ENCODE results near the gene SCN11A. TPM values are rescaled to one million over a fixed set of nuclear protein-coding genes. Genes with fewer than 3 reads are reported as not detected.
A peak's percentile ranks its signal among the peaks of the same experiment; 100 is the strongest.
"Not testable (repeated sequence)": the region's sequence is repeated elsewhere in the genome, so short reads cannot be mapped to it uniquely, and the experiment has no call there.

The SCN11A gene
- total RNA-seq, 1 experiment from 2014 or later = not detected

DNA sequence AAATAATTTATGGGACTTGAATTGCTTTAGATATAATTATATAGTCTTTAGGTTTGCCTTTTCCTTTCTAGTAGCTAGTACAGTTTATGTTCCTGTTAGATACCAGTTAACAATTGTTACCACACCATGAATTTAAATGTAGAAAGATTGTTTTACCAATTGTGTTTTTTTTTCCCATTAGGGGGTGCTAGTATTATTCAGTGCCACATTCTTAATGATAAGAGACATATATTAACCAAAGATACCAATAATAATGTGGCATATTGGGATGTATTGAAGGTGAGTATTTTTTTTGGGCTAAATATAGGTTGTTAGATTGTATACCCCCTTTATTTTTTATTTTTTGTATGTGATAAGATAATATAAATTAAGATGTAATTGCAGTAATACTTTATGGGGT, 27.8 kb upstream of the SCN11A start:
- in situ Hi-C loops (cut with HindIII; ENCODE audit: low pct_unique_long_range_greater_than_20kb, low sequenced_read_pairs) = no loop called here
- no peak for DNase-seq (ENCODE audit: low read depth, low spot score)

DNA sequence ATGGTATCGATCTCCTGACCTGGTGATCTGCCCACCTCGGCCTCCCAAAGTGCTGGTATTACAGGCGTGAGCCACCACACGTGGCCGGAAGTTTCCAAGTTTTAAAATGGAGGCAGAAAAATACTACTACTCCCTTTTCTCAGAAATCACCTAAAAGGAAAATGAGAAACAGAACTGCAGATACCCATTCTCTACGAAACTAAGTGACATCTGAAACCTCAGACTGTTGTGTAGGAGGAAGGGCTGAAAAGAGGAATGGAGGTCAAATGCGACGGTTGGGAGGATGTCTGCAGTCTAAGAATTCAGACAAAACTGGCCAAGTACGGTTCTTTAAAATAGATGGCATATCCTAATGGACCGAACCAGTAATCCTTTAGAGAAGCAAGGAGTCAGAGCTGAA, 24.2 kb upstream of the SCN11A start:
- DNase-seq (ENCODE audit: low read depth, low spot score) = no peak
- in situ Hi-C loops (cut with HindIII; ENCODE audit: low pct_unique_long_range_greater_than_20kb, low sequenced_read_pairs) = no loop called here

DNA sequence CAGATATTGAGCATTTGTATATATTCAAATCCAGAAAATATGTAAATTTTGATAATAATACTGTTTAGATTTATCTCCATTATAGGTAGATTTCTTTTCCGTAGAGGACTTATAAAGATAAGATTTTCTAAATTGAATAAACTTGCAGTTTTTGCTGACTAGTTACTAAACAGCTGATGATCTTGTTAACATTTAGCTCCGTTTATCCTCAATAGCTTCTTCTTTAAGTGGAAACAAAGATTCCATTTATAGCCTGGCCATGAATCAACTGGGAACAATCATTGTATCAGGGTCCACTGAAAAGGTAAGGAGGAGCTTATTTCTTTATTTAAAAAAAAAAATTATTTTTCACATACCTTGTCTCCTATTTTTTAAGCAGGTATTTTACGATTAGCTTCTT, 16.8 kb upstream of the SCN11A start:
- in situ Hi-C loops (cut with HindIII; ENCODE audit: low pct_unique_long_range_greater_than_20kb, low sequenced_read_pairs) = no loop called here
- peak; percentile 56 for DNase-seq (ENCODE audit: low read depth, low spot score)

DNA sequence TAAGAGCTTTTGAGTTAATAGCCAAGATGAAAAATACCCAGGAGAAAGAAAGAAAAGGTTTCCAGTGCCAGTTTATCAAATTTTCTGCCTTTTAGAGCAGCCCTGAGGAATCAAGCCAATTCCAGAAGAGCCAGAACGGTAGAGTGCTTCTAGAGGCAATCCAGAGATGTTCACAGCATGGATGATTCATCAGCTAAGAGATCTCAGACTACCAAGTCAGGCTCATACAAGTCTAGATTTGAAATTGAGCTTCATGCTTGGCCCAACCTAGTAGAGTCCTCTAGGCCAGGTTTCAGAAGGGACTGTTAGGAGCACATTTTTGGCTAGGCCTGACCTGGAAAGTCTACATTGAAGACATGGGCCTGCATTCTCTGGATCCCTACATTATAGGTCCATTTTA, 15.5 kb upstream of the SCN11A start:
- in situ Hi-C loops (cut with HindIII; ENCODE audit: low pct_unique_long_range_greater_than_20kb, low sequenced_read_pairs) = no loop called here
- no peak for DNase-seq (ENCODE audit: low read depth, low spot score)

DNA sequence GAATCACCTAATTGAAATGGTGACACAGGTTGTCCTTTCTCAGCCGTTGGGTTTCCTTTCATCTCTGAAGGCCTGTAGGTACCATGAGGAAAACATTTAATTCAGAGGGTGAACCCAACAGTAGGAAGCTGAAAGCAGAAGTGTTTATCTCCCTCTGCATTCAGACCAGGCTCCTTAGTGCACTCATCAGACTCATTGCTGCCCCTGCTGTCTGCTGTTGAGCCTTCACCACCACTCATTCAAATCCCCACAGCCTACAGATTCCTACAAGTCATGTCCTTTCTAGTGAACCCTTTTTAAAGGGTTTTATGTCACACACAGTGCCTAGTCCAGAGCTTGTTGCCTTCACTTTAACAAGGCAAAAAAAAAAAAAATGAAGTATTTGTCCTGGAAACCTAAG, 13.5 kb upstream of the SCN11A start:
- peak; percentile 69 for DNase-seq (ENCODE audit: low read depth, low spot score)
- in situ Hi-C loops (cut with HindIII; ENCODE audit: low pct_unique_long_range_greater_than_20kb, low sequenced_read_pairs) = no loop called here

DNA sequence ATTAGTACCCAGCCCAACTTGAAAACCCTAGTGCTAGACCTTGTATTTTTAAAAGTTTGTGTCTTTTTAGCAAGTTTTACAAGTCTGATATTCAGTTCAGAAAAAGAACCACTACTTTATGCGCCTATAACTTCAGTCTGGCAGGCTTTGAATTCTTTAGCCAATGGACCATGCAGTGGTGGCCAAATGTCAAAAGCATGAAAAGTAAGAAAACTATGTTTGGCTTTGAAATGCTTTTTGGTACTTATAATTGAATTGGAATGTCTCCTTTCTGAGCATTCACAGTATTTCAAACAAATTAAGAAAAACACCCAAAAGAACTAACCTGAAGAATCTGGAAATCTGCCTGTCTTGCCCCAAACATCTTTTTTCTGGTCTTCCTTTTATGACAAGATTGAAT, 12.9 kb upstream of the SCN11A start:
- in situ Hi-C loops (cut with HindIII; ENCODE audit: low pct_unique_long_range_greater_than_20kb, low sequenced_read_pairs) = no loop called here
- DNase-seq (ENCODE audit: low read depth, low spot score) = no peak

DNA sequence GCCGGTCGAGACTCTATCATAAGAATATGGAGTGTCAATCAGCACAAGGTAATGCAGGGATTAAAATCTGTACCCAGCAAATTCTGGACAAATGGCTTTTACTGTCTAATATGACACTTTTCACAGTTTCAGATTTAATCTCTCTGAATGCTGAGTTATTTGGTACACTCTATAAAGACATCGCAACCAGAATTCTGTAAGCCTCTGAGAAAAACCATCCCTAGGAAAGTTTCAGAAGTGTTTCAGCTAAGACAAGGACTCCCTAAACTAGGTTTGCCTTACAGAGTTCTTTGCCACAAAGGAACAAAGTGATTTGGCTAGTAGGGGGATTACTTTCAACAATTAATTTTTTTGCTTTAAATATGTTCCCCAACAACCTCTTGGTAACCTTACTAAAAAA, 11.4 kb upstream of the SCN11A start:
- no peak for DNase-seq (ENCODE audit: low read depth, low spot score)

DNA sequence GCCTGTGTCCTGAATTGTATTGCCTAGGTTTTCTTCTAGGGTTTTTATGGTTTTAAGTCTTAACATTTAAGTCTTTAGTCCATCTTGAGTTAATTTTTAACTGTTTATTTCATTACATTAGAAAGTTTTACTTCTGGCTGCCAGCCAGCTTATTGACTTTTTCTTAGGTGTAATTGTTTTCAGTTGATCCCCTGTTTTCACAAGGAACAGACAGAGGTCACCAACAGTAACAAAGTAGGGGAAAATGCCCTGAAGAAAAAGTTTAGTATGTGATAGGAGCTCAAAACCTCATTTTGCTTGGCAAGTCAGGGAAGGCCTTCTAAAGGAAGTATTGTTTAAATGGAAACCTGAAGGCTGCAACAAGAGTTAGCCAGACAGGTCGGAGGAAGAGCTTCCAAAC, 10.4 kb upstream of the SCN11A start:
- in situ Hi-C loops (cut with HindIII; ENCODE audit: low pct_unique_long_range_greater_than_20kb, low sequenced_read_pairs) = no loop called here

More for the DNA sequence above, 11.4 kb upstream of the SCN11A start:
- in situ Hi-C loops (cut with HindIII; ENCODE audit: low pct_unique_long_range_greater_than_20kb, low sequenced_read_pairs) = no loop called here

DNA sequence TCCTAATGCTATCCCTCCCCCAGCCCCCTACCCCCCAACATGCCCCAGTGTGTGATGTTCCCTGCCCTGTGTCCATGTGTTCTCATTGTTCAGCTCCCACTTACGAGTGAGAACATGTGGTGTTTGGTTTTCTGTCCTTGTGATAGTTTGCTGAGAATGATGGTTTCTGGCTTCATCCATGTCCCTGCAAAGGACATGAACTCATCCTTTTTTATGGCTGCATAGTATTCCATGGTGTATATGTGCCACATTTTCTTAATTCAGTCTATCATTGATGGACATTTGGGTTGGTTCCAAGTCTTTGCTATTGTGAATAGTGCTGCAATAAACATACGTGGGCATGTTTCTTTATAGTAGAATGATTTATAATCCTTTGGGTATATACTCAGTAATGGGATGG, 9.5 kb upstream of the SCN11A start:
- DNase-seq (ENCODE audit: low read depth, low spot score); in situ Hi-C loops (cut with HindIII; ENCODE audit: low pct_unique_long_range_greater_than_20kb, low sequenced_read_pairs): not testable (repeated sequence)

More for the DNA sequence above, 10.4 kb upstream of the SCN11A start:
- no peak for DNase-seq (ENCODE audit: low read depth, low spot score)

DNA sequence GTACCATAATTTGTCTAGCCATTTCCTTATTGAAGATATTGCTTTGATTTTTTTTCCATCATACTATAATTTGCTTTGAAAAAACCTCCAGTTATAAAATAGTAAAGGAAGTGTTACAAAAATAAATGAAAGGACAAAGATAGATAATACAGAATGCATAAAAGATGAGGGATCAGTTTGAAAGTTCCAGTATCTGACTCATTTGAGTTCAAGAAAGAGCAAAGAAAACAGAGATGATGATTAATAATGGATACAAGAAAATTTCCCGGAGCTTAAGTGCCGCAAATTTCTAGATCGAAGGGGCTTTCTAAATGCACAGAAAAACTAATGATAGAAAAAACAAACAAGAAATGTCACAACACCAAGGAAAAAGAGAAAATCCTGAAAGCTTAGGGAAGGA, 4.4 kb upstream of the SCN11A start:
- no peak for DNase-seq (ENCODE audit: low read depth, low spot score)
- in situ Hi-C loops (cut with HindIII; ENCODE audit: low pct_unique_long_range_greater_than_20kb, low sequenced_read_pairs) = no loop called here

DNA sequence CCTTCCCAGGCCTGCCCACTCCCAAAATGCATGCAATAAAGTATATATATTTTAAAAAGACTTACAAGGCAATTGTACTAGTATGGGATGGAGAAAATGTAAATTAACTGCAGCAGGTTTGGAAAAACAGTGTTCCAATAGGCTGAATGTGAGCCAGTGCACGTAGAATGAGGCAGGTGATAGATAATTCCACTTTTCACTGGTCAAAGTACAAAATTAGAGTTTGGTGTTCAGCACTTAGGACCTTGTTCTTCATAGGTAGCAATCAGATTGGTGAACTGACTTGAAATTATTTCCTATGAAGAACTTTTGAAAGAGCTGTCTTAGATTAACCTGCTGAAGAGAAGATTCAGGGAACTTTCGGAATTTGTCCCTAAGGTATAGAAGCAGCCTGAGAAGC, 2.0 kb upstream of the SCN11A start:
- in situ Hi-C loops (cut with HindIII; ENCODE audit: low pct_unique_long_range_greater_than_20kb, low sequenced_read_pairs) = no loop called here
- no peak for DNase-seq (ENCODE audit: low read depth, low spot score)

DNA sequence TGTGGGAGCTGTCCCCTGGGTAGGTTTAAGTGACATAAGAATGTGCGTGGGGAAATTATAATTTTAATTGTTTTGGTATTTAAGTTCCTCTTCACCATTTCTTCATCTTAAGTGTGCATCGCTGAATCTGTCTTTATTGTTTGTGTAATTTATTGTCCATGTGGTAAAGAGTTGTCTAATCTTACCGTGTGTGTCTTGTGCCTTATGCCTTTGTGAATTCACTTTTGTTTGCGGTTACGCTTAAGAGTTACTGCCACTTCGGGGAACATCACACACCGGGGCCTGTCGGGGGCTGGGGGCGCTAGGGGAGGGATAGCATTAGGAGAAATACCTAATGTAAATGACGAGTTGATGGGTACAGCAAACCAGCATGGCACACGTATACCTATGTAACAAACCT, 839 bp upstream of the SCN11A start:
- in situ Hi-C loops (cut with HindIII; ENCODE audit: low pct_unique_long_range_greater_than_20kb, low sequenced_read_pairs) = no loop called here
- DNase-seq (ENCODE audit: low read depth, low spot score) = peak; percentile 2

DNA sequence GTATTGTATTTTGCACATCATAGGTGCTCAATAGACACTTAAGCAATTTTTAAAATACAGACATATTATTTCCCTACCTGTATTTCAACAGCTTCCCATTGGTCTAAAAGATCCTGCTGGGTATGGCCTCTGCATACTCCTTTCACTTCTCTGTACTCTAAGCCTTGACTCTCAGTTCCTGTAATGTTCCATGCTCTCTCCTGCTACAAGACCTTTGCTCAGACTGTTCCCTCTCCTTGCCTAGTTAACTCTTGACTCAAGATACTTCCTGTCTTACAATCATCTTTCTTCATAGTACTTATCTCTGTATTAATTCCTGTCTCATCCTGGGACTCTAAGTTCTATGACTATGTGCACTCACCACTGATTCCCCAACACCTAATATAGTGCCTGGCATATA, 1.7 kb downstream of the SCN11A start:
- in situ Hi-C loops (cut with HindIII; ENCODE audit: low pct_unique_long_range_greater_than_20kb, low sequenced_read_pairs) = no loop called here
- no peak for DNase-seq (ENCODE audit: low read depth, low spot score)

DNA sequence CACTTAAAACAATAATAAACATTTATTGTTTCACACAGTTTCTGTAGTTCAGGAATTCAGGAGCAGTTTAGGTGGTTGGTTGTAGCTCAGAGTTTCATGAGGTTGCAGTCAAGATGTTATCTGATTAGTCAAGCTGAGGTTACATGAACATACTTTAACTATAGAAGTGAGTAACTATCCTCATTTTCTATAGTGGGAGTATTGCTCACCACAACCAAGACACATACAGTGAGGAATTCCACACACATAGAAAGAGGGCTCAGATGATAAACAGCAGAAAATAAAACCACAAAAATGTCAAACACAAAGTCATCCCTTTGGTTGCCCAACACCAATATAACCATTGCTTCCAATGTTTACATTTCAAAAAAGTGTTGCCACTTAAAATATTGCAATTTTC, 13.6 kb downstream of the SCN11A start:
- in situ Hi-C loops (cut with HindIII; ENCODE audit: low pct_unique_long_range_greater_than_20kb, low sequenced_read_pairs) = no loop called here
- no peak for DNase-seq (ENCODE audit: low read depth, low spot score)

DNA sequence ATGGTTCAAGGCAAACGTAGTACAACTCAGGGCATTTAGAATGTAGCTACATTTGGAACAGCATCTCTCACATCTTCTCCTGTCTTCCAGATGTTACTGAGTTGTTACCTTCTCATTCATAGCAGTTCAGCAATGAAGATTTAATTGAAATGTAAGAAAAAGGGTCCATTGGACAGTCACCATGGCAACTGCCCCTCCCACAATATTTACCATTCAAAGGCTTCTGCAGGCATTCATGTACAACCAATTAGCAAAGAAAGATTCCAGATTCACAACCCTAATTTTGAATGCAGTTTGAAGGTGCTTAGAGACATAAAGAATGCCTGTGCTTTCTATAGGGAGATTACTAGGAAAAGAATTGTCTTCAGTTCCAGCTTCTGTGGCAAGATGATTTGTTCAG, 22.2 kb downstream of the SCN11A start:
- no peak for DNase-seq (ENCODE audit: low read depth, low spot score)
- in situ Hi-C loops (cut with HindIII; ENCODE audit: low pct_unique_long_range_greater_than_20kb, low sequenced_read_pairs) = no loop called here

DNA sequence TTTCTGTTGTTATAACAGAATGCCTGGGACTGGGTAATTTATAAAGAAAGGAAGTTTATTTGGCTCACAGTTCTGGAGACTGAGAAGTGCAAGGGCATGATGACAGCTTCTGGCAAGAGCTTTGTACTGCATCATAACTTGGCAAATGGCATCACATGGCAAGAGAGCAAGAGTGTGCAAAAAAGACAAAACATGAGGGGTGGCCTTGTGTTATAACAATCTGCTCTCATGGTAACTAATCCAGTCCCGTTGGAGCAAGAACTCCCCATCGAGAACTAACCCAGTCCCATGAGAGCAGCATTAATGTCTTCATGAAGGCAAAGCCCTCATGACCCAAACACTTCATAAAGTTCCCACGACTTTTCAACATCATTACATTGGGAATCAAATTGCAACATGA, 23.2 kb downstream of the SCN11A start:
- in situ Hi-C loops (cut with HindIII; ENCODE audit: low pct_unique_long_range_greater_than_20kb, low sequenced_read_pairs) = no loop called here
- DNase-seq (ENCODE audit: low read depth, low spot score) = no peak

DNA sequence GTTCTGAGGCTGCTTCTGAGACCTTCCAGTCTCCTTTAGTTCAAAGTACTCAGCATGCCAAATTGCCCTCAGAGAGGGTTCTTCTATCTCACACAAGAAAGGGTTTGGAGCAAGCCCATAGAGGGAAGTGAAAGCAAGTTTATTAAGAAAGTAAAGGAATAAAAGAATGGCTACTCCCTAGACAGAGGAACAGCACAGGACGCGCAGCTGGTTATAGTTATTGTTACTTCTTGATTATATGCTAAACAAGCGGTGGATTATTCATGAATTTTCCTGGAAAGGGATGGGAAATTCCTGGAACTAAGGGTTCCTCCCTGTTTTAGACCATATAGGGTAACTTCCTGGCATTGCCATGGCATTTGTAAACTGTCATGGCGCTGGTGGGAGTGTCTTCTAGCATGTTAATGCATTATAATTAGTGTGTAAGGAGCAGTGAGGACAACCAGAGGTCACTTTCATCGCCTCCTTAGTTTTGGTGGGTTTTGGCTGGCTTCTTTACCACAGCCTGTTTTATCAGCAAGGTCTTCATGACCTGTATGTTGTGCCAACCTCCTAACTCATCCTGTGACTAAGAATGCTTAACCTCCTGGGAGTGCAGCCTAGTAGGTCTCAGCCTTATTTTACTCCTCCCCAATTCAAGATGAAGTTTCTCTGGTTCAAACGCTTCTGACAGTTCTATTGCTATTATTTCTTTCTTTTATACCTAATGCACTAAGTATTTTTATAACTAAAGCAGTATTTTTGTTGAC, 26.3 kb downstream of the SCN11A start:
- in situ Hi-C loops (cut with HindIII; ENCODE audit: low pct_unique_long_range_greater_than_20kb, low sequenced_read_pairs) = no loop called here
- no peak for DNase-seq (ENCODE audit: low read depth, low spot score)

DNA sequence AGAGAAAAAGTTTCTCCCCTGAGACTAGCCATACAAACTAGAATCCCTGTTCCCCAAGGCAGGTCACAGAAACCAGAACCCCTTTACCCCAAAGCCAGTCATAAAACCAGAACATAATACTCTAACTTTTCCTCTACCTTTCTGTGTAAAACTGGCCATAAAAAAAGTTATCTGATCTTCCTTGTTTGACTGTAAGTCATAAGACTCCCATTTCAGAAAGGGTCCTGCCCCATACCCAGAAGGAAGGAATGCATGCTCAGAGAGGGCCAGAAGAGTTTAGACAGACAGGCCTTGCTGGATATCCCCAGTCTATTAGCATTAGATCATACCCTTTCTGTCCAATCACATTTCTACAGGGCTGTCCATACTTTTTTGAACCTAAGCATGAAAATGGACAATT, 27.2 kb downstream of the SCN11A start:
- in situ Hi-C loops (cut with HindIII; ENCODE audit: low pct_unique_long_range_greater_than_20kb, low sequenced_read_pairs) = no loop called here

DNA sequence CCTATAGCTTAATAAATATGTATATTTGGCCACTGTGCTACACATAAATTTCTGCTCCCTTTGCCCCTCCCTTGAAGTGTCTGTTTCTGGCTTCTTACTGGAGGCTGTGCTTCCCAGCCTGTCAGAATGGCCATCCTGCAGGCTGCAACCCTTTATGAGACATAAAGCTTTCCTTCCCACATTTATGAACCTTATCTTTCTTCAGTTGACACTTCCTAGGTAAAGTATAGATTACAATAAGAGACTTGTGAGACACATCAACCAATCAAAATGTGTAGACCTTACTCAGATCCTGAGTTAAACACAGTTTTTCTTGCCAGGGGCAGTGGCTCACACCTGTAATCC, 29.5 kb downstream of the SCN11A start:
- in situ Hi-C loops (cut with HindIII; ENCODE audit: low pct_unique_long_range_greater_than_20kb, low sequenced_read_pairs) = no loop called here
- no peak for DNase-seq (ENCODE audit: low read depth, low spot score)

More for the DNA sequence above, 27.2 kb downstream of the SCN11A start:
- DNase-seq (ENCODE audit: low read depth, low spot score) = no peak
